HG02623 (cell line): ENCODE measurements around the gene ADCY1.

Experiments used
- ATAC-seq: cut with Tn5 transposase; IDR thresholded peaks from one replicate; pipeline ENCODE4 v1.9.1; 2021; ENCODE audit warnings: moderate library complexity; ENCODE audit not compliant: unreplicated experiment

ADCY1 gene

GRCh38 chr7:45708046-45708950, 134.1 kb downstream of the ADCY1 start:
- ATAC-seq: no peak

GRCh38 chr7:45709168-45710042, 135.2 kb downstream of the ADCY1 start:
- ATAC-seq: no peak

- no peak for ATAC-seq
These were observed 136.3 kb downstream of the ADCY1 start for GRCh38 chr7:45710271-45711160.

- ATAC-seq: no peak
These were observed 137.0 kb downstream of the ADCY1 start for GRCh38 chr7:45711161-45711490.

- ATAC-seq: no peak
These were observed 138.0 kb downstream of the ADCY1 start for GRCh38 chr7:45712057-45712689.

- no peak for ATAC-seq
These were observed 138.9 kb downstream of the ADCY1 start for GRCh38 chr7:45712872-45713668.

GRCh38 chr7:45713669-45714520, 139.7 kb downstream of the ADCY1 start:
- no peak for ATAC-seq

GRCh38 chr7:45714521-45714820, 140.3 kb downstream of the ADCY1 start:
- ATAC-seq: no peak

GRCh38 chr7:45715471-45716352, 141.5 kb downstream of the ADCY1 start:
- ATAC-seq: no peak

GRCh38 chr7:45716380-45717203, 142.4 kb downstream of the ADCY1 start:
- ATAC-seq: no peak

GRCh38 chr7:45717537-45718235, 143.5 kb downstream of the ADCY1 start:
- no peak for ATAC-seq

- no peak for ATAC-seq
These were observed 144.5 kb downstream of the ADCY1 start for GRCh38 chr7:45718464-45719330.

- no peak for ATAC-seq
These were observed 146.8 kb downstream of the ADCY1 start for GRCh38 chr7:45720989-45721388.

- ATAC-seq: no peak
These were observed 147.8 kb downstream of the ADCY1 start for GRCh38 chr7:45721686-45722598.
